IPS-20b (cell line): ENCODE data around the gene ERC1.
A peak's percentile ranks its signal among the peaks of the same experiment; 100 is the strongest.
"Not testable (repeated sequence)": the region's sequence is repeated elsewhere in the genome, so short reads cannot be mapped to it uniquely, and the experiment has no call there.

ENCODE experiments used
- H3K27ac ChIP-seq: one replicate; pipeline ENCODE4 v1.5.1; 2013; ENCODE audit warnings: low read length
- H3K27me3 ChIP-seq: 2 replicates; pipeline ENCODE4 v1.6.1; 2013; ENCODE audit warnings: mild to moderate bottlenecking, low read length, inconsistent platforms; ENCODE audit not compliant: insufficient read depth
- H3K36me3 ChIP-seq: 2 replicates; pipeline ENCODE4 v1.6.1; 2013; ENCODE audit warnings: low read depth, mild to moderate bottlenecking, inconsistent platforms, low read length, moderate library complexity; ENCODE audit not compliant: insufficient read depth
- H3K4me1 ChIP-seq: 2 replicates; pipeline ENCODE4 v1.6.1; 2013; ENCODE audit warnings: mild to moderate bottlenecking, control low read depth, inconsistent platforms, low read length, moderate library complexity; ENCODE audit not compliant: insufficient read depth
- H3K4me3 ChIP-seq: 2 replicates; pipeline ENCODE4 v1.5.1; 2013; ENCODE audit warnings: mild to moderate bottlenecking, low read length, inconsistent platforms
- H3K9ac ChIP-seq: 2 replicates; pipeline ENCODE4 v1.6.1; 2013; ENCODE audit warnings: low read depth, mild to moderate bottlenecking, inconsistent platforms, low read length, moderate library complexity
- H3K9me3 ChIP-seq: 2 replicates; pipeline ENCODE4 v1.6.1; 2013; ENCODE audit warnings: mild to moderate bottlenecking, low read depth, low read length, inconsistent platforms; ENCODE audit not compliant: insufficient read depth

Gene ERC1

DNA sequence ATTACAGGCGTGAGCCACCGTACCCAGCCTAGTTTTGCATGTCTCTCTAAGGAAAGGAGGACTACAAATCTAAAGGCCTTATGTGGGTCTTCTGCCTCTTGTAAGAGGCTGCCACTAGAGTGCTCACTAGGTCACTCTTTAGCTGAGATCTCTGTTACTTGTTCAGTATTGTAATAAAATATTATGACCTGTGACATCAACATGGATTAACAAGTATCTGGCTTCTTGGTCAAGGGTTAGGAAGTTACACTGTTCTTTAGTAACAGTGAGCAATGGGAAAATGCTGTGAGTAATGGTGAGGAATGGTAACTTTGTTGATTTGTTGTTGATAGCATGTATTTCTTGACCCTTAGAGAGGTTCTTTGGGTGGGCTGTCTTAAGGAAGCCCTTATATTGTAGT is 50.5 kb downstream of the ERC1 start:
- H3K27ac ChIP-seq, result no peak overlapping the region
- H3K27me3 ChIP-seq, result no peaks in the 10 kb centered on the region
- H3K9me3 ChIP-seq, result no peaks in the 10 kb centered on the region
- H3K9ac ChIP-seq, result no peak overlapping the region
- H3K36me3 ChIP-seq, result no peaks in the 10 kb centered on the region
- no peak overlapping the region for H3K4me3 ChIP-seq
- H3K4me1 ChIP-seq, result peaks cover 3% of the 10 kb centered on the region; the same call in 1 of the 2 replicates

DNA sequence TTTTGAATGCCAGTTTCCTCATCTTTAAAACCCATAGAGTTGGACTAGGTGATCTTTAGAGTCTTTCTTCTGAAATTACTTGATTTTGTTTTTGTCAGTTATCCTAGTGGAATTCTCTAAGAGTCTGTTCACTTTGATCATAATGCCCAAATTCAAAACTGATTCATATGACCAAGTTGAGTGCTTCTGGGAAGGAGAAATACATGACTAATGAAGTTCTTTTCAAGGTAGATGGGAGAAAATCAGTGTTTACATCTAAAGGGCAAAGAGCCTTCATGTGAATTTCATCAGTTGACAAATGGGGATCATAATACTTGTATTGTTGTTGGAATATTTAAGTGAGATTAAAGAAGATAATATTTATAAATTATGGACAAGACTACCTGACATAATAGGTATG is 53.2 kb downstream of the ERC1 start:
- peaks cover 17% of the 10 kb centered on the region for H3K4me1 ChIP-seq
- no peak overlapping the region for H3K9ac ChIP-seq
- H3K4me3 ChIP-seq, result no peak overlapping the region
- H3K9me3 ChIP-seq, result no peaks in the 10 kb centered on the region
- no peak overlapping the region for H3K27ac ChIP-seq
- H3K27me3 ChIP-seq, result no peaks in the 10 kb centered on the region
- no peaks in the 10 kb centered on the region for H3K36me3 ChIP-seq

GRCh38 chr12:1044696-1045095 is 53.7 kb downstream of the ERC1 start:
- Histone ChIP-seq H3K27ac (no peak overlapping the region), H3K4me3 (no peak overlapping the region), H3K27me3 (no peaks in the 10 kb centered on the region), H3K36me3 (no peaks in the 10 kb centered on the region), H3K9me3 (no peaks in the 10 kb centered on the region), H3K4me1 (peaks cover 20% of the 10 kb centered on the region), H3K9ac (no peak overlapping the region)

- no peaks in the 10 kb centered on the region for H3K27me3 ChIP-seq
- H3K4me3 ChIP-seq, result no peak overlapping the region
- H3K36me3 ChIP-seq, result no peaks in the 10 kb centered on the region
- no peak overlapping the region for H3K9ac ChIP-seq
- no peaks in the 10 kb centered on the region for H3K9me3 ChIP-seq
- peaks cover 27% of the 10 kb centered on the region for H3K4me1 ChIP-seq
- H3K27ac ChIP-seq, result no peak overlapping the region
Observed at GRCh38 chr12:1046727-1047126, 55.7 kb downstream of the ERC1 start.

DNA sequence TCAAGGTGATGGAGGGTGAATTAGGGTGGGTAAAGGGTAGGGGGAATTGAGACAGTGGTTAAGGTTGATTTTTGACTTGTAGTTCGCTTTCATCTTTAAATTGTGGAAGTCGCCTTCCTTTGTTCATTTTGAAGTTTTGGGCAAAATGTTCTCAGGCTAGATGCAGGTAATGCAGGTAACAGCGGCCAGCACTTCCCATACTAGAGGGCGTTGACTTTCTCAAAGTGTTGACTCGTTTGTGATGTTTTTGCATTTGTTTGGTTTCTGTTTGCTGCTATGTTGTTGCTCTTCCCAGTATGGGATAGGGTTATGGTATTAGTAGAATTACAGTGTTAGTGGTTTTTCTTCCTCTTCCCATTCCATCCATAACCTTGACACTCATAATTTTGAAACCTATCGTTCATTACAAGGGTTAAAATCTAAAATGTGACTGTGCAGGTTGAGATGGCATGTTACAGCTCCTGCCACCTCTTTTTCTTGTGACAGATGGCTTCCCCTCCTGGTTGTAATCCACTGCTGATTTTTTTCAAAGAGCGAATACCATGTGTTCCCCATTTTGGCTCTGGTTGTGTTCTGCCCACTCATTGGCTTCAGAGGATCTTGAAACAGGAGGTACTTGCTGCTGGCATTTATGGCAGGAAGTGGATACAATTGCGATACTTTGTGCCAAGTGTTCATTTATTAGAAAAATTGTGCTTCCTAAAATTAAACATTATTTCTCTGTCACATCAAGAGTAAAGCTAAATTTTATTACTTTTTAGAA is 57.1 kb downstream of the ERC1 start:
- H3K9me3 ChIP-seq, result no peaks in the 10 kb centered on the region
- H3K27me3 ChIP-seq, result no peaks in the 10 kb centered on the region
- H3K36me3 ChIP-seq, result no peaks in the 10 kb centered on the region
- H3K27ac ChIP-seq, result peak overlapping the region; percentile 1
- no peak overlapping the region; the same call in 1 of the 2 replicates for H3K9ac ChIP-seq
- 0 out of 2 replicates have a peak overlapping the region, but pooled peaks have one; percentile 9 for H3K4me3 ChIP-seq
- peaks cover 34% of the 10 kb centered on the region for H3K4me1 ChIP-seq

GRCh38 chr12:1050059-1050707 is 59.2 kb downstream of the ERC1 start:
- H3K9ac ChIP-seq, result no peak overlapping the region
- no peak overlapping the region for H3K4me3 ChIP-seq
- H3K27ac ChIP-seq, result no peak overlapping the region
- peaks cover 51% of the 10 kb centered on the region for H3K4me1 ChIP-seq
- H3K27me3 ChIP-seq, result no peaks in the 10 kb centered on the region
- no peaks in the 10 kb centered on the region for H3K9me3 ChIP-seq
- no peaks in the 10 kb centered on the region for H3K36me3 ChIP-seq

GRCh38 chr12:1051672-1052071 is 60.6 kb downstream of the ERC1 start:
- not testable (repeated sequence) for H3K9me3 ChIP-seq, H3K27ac ChIP-seq, H3K36me3 ChIP-seq, H3K9ac ChIP-seq, H3K27me3 ChIP-seq, H3K4me3 ChIP-seq
- H3K4me1 ChIP-seq, result peaks cover 62% of the 10 kb centered on the region

DNA sequence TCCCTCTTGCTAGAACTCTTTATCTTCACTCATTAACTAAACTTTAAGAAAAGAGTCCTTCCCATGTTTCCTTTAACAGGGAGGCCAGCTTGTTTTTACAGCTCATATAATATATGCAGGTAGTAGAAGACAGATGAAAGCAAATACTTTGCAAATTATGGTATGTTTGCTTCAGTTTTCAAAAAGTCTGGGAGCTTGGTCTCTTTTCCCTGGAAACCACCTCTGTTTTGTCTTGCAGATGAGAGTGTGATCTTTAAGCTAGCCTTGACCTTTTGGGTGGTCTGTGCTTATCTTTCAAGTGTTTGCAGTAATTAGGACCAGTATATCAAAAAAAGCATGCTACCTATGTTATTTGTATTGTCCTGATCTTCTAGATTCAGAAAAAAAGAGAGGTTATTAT is 62.7 kb downstream of the ERC1 start:
- Histone ChIP-seq H3K9ac (peak overlapping the region; percentile 17; the same call in 1 of the 2 replicates), H3K4me3 (peak overlapping the region; percentile 41), H3K9me3 (peaks cover 5% of the 10 kb centered on the region; the same call in 1 of the 2 replicates), H3K27ac (no peak overlapping the region), H3K4me1 (peaks cover 55% of the 10 kb centered on the region), H3K27me3 (no peaks in the 10 kb centered on the region), H3K36me3 (0 out of 2 replicates have a peak, but pooled peaks cover 7% of the 10 kb centered on the region)

GRCh38 chr12:1054117-1054870 is 63.3 kb downstream of the ERC1 start:
- Histone ChIP-seq H3K4me1 (peaks cover 53% of the 10 kb centered on the region), H3K9me3 (peaks cover 11% of the 10 kb centered on the region; the same call in 1 of the 2 replicates), H3K27me3 (no peaks in the 10 kb centered on the region), H3K27ac (peak overlapping the region; percentile 4), H3K36me3 (0 out of 2 replicates have a peak, but pooled peaks cover 7% of the 10 kb centered on the region), H3K4me3 (peak overlapping the region; percentile 41), H3K9ac (peak overlapping the region; percentile 17; the same call in 1 of the 2 replicates)

- peaks cover 46% of the 10 kb centered on the region; the same call in 1 of the 2 replicates for H3K4me1 ChIP-seq
- peaks cover 14% of the 10 kb centered on the region; the same call in 1 of the 2 replicates for H3K9me3 ChIP-seq
- no peaks in the 10 kb centered on the region for H3K27me3 ChIP-seq
- H3K36me3 ChIP-seq, result 0 out of 2 replicates have a peak, but pooled peaks cover 7% of the 10 kb centered on the region
- peak overlapping the region; percentile 34; the same call in 1 of the 2 replicates for H3K4me3 ChIP-seq
- H3K27ac ChIP-seq, result peak overlapping the region; percentile 35
- H3K9ac ChIP-seq, result peak overlapping the region; percentile 70; the same call in 1 of the 2 replicates
Observed at GRCh38 chr12:1056390-1056789, 65.4 kb downstream of the ERC1 start.

GRCh38 chr12:1058423-1058822 is 67.4 kb downstream of the ERC1 start:
- 0 out of 2 replicates have a peak, but pooled peaks cover 7% of the 10 kb centered on the region for H3K36me3 ChIP-seq
- H3K27ac ChIP-seq, result no peak overlapping the region
- H3K9me3 ChIP-seq, result peaks cover 17% of the 10 kb centered on the region; the same call in 1 of the 2 replicates
- peaks cover 33% of the 10 kb centered on the region; the same call in 1 of the 2 replicates for H3K4me1 ChIP-seq
- H3K27me3 ChIP-seq, result no peaks in the 10 kb centered on the region
- H3K9ac ChIP-seq, result no peak overlapping the region
- H3K4me3 ChIP-seq, result no peak overlapping the region
